G401.6 (cell line): ENCODE results near the gene HASPIN.

Experiments
- FAIRE-seq: peaks from 2 replicates; lab custom pipeline; 2012; peaks lifted over from hg19 to GRCh38; lab: Jason Lieb, UNC

The HASPIN gene

GRCh38 chr17:3766779-3767178, 43.1 kb downstream of the HASPIN start:
- FAIRE-seq, result no peak

GRCh38 chr17:3768341-3768740, 44.6 kb downstream of the HASPIN start:
- no peak for FAIRE-seq

- no peak for FAIRE-seq
Observed at GRCh38 chr17:3768769-3769168, 45.1 kb downstream of the HASPIN start.

GRCh38 chr17:3770466-3770865, 46.8 kb downstream of the HASPIN start:
- FAIRE-seq, result no peak

- FAIRE-seq, result no peak
Observed at GRCh38 chr17:3771140-3771539, 47.4 kb downstream of the HASPIN start.

GRCh38 chr17:3772764-3773163, 49.1 kb downstream of the HASPIN start:
- FAIRE-seq, result no peak

GRCh38 chr17:3773511-3773910, 49.8 kb downstream of the HASPIN start:
- FAIRE-seq, result no peak

GRCh38 chr17:3773966-3774365, 50.3 kb downstream of the HASPIN start:
- FAIRE-seq, result no peak
